Adrenal gland (tissue), 12 donors: ENCODE results near the gene FGD4. TPM values are rescaled to one million over a fixed set of nuclear protein-coding genes. Genes with fewer than 3 reads are reported as not detected.

Experiments
- DNase-seq, 7 donors: peaks; one replicate each; pipeline ENCODE4 v3.0.0-alpha.2; 2019 to 2020
- H3K27ac ChIP-seq, 5 donors: fragments of 200-600 bp; sonication (generic) in 4 of 5; 1 replicate in 3 of 5; 2 replicates in 2 of 5; pipeline versions ENCODE4 v1.5.1 to v1.8.0; 2016 to 2020; ENCODE audit warnings: mild to moderate bottlenecking in 1 of 5
- H3K27me3 ChIP-seq: fragments of 200-600 bp; 2 replicates; pipeline ENCODE4 v1.8.0; 2021
- H3K36me3 ChIP-seq, 2 donors: fragments of 200-600 bp; replicated peaks in 1 of 2; 1 replicate in 1 of 2; 2 replicates in 1 of 2; pipeline versions ENCODE4 v1.5.1 to v1.8.0; 2018 to 2022
- H3K4me1 ChIP-seq, 2 donors: fragments of 200-600 bp; replicated peaks in 1 of 2; 1 replicate in 1 of 2; 2 replicates in 1 of 2; pipeline versions ENCODE4 v1.5.1 to v1.8.0; 2018 to 2021
- H3K4me3 ChIP-seq, 4 donors: fragments of 200-600 bp; sonication (generic) in 3 of 4; one replicate each; pipeline ENCODE4 v1.5.1; 2016 to 2018
- H3K9me3 ChIP-seq, 3 donors: fragments of 200-600 bp; sonication (generic) in 1 of 3; replicated peaks in 1 of 3; 1 replicate in 2 of 3; 2 replicates in 1 of 3; pipeline versions ENCODE4 v1.5.1 to v1.8.0; 2016 to 2021
- CTCF ChIP-seq, 6 experiments: fragments of 450-650 bp in 4 of 6; fragments of 200-600 bp in 2 of 6; sonication (generic) in 1 of 6; IDR thresholded peaks; 1 replicate in 5 of 6; 2 replicates in 1 of 6; pipeline versions ENCODE4 v1.5.1 to v1.8.0; 2016 to 2021; ENCODE audit warnings: antibody characterized with exemption in 6 of 6, mild to moderate bottlenecking in 2 of 6, moderate library complexity in 1 of 6
- POLR2A ChIP-seq, 2 donors: fragments of 450-650 bp; IDR thresholded peaks; one replicate each; pipeline ENCODE4 v1.6.1; 2017; ENCODE audit warnings: antibody characterized with exemption in 2 of 2, mild to moderate bottlenecking in 2 of 2, moderate library complexity in 1 of 2
- WGBS, 4 donors: extraction: QIAGEN DNeasy Blood & Tissue Kit in 2 of 4; methylation state at CpG; one replicate each; pipeline versions ENCODE4 v1.1.5 to v1.1.7; 2013 to 2017; 5-methylcytosine and 5-hydroxymethylcytosine counted together
- intact Hi-C, 2 donors: fragments of 100-400 bp; cut with DNase I; formaldehyde crosslinking; loops; one replicate each; pipeline versions ENCODE4 v1.14.1 to v1.15.0; 2022 to 2023
- polyA plus RNA-seq, 3 donors: library from polyadenylated mRNA; stranded (reverse); fragments of 200-250 nt in 2 of 3; fragments of 350-450 nt in 1 of 3; fragmentation: Illumina TruSeq in 1 of 3; extraction: RNeasy Lipid Tissue Mini Kit (QIAGEN cat#74804) in 1 of 3; gene quantifications; one replicate each; pipeline ENCODE4 v1.2.3, GENCODE V29; 2013 to 2014
- total RNA-seq, 9 donors: library from RNA; depleted of rRNA in 4 of 9; stranded (reverse); fragments of >200 nt in 4 of 9; fragments of 120-200 nt in 1 of 9; fragmentation: NEBNext Ultra II Directional in 1 of 9; extraction: Animal tissue kit (Norgen Biotek cat#: 25700) in 1 of 9; gene quantifications; one replicate each; pipeline versions ENCODE4 v1.1.0 to v1.2.4, GENCODE V29; 2013 to 2023
- donor health status: healthy with polysubstance abuse.
- donor health status: Bipolar disorder and iron deficiency.
- donor health status: DM: yes; HTN: yes; CAD: no.
- donor health status: DM: no; HTN: no; CAD: no.
- donor health status: DM: no; HTN: no; CAD: no.
- donor health status: DM: yes; HTN: yes; CAD: no.

FGD4 gene
- total and polyA plus RNA-seq, 12 donors: 1.7 to 38.5 (median 16.6) TPM

- WGBS, 4 donors: 90 to 97% (median 93%) methylated on average over 2 of the region's 2 CpGs
- H3K27ac ChIP-seq: no peak overlapping the region
- no peak overlapping the region for H3K4me3 ChIP-seq
- H3K27me3 ChIP-seq: no peaks in the 10 kb centered on the region
- intact Hi-C loops: no loop called here
- no peaks in the 10 kb centered on the region for H3K9me3 ChIP-seq
- no peaks in the 10 kb centered on the region for H3K36me3 ChIP-seq
- no peaks in the 10 kb centered on the region for H3K4me1 ChIP-seq
- TF ChIP-seq CTCF (IDR thresholded peaks at IDR 0.05): no peak
- no peak for TF ChIP-seq POLR2A (IDR thresholded peaks at IDR 0.05)
- no peak for DNase-seq
Observed at GRCh38 chr12:32512910-32513309, 113.6 kb downstream of the FGD4 start.

GRCh38 chr12:32515137-32515873 is 115.9 kb downstream of the FGD4 start:
- peak in 1 of 7 donors; percentile 14 for DNase-seq
- H3K27ac ChIP-seq: no peak overlapping the region
- no peak for TF ChIP-seq CTCF (IDR thresholded peaks at IDR 0.05)
- TF ChIP-seq POLR2A (IDR thresholded peaks at IDR 0.05): no peak
- WGBS, 4 donors: 72 to 89% (median 80%) methylated on average over 1 of the region's 1 CpG
- intact Hi-C loops: no loop called here
- H3K4me1 ChIP-seq: no peaks in the 10 kb centered on the region
- no peaks in the 10 kb centered on the region for H3K27me3 ChIP-seq
- no peaks in the 10 kb centered on the region for H3K36me3 ChIP-seq
- H3K4me3 ChIP-seq: no peak overlapping the region
- no peaks in the 10 kb centered on the region for H3K9me3 ChIP-seq

GRCh38 chr12:32516230-32516629 is 116.9 kb downstream of the FGD4 start:
- Histone ChIP-seq H3K4me3 (no peak overlapping the region), H3K4me1 (no peaks in the 10 kb centered on the region), H3K27ac (no peak overlapping the region), H3K36me3 (no peaks in the 10 kb centered on the region), H3K9me3 (no peaks in the 10 kb centered on the region), H3K27me3 (no peaks in the 10 kb centered on the region)
- intact Hi-C loops: no loop called here
- WGBS, 4 donors: 81 to 95% (median 87%) methylated on average over 2 of the region's 2 CpGs
- no peak for DNase-seq
- no peak for TF ChIP-seq CTCF (IDR thresholded peaks at IDR 0.05)
- TF ChIP-seq POLR2A (IDR thresholded peaks at IDR 0.05): no peak

GRCh38 chr12:32517966-32518365 is 118.6 kb downstream of the FGD4 start:
- H3K27me3 ChIP-seq: no peaks in the 10 kb centered on the region
- intact Hi-C loops: no loop called here
- H3K4me1 ChIP-seq: peaks cover 0 to 10% of the 10 kb centered on the region in 2 donors
- H3K9me3 ChIP-seq: no peaks in the 10 kb centered on the region
- no peak overlapping the region for H3K27ac ChIP-seq
- no peak overlapping the region for H3K4me3 ChIP-seq
- DNase-seq: no peak
- WGBS, 4 donors: 94 to 96% (median 96%) methylated on average over 5 of the region's 5 CpGs
- H3K36me3 ChIP-seq: no peaks in the 10 kb centered on the region
- no peak for TF ChIP-seq POLR2A (IDR thresholded peaks at IDR 0.05)
- TF ChIP-seq CTCF (IDR thresholded peaks at IDR 0.05): no peak
